ENCODE results near the gene ADSL.

GRCh38 chr22:40345815-40346184 lies 500 bp upstream of the ADSL start:
- TF ChIP-seq CTCF (IDR thresholded peaks at IDR 0.05) (no peak), EZH2 (IDR thresholded peaks at IDR 0.05) (no peak), EZH2phosphoT487 (IDR thresholded peaks at IDR 0.05) (no peak)
